GM23338 (cell line): ENCODE results near the gene PPFIA1. TPM values are rescaled to one million over a fixed set of nuclear protein-coding genes. Genes with fewer than 3 reads are reported as not detected.

Experiments used
- ATAC-seq: fragments of 200-7000 bp; cut with Tn5 transposase; 3 replicates; pipeline ENCODE4 v1.9.1; 2020
- DNase-seq: peaks from one replicate; pipeline ENCODE4 v3.0.0-alpha.2; 2015; ENCODE audit warnings: low spot score
- H2AFZ ChIP-seq: fragments of 200-600 bp; sonication (generic); 2 replicates; pipeline ENCODE4 v1.8.0; 2016; ENCODE audit warnings: antibody characterized with exemption, mild to moderate bottlenecking, moderate library complexity
- H3F3A ChIP-seq: fragments of 200-600 bp; sonication (generic); replicated peaks from 2 replicates; pipeline ENCODE4 v1.8.0; 2017; ENCODE audit warnings: antibody characterized with exemption, mixed run types, low read depth
- H3K27ac ChIP-seq: fragments of 200-600 bp; sonication (generic); 2 replicates; pipeline ENCODE4 v1.6.1; 2016; ENCODE audit warnings: low read depth
- H3K27me3 ChIP-seq: fragments of 200-600 bp; sonication (generic); 2 replicates; pipeline ENCODE4 v1.8.0; 2016; ENCODE audit warnings: mild to moderate bottlenecking, mixed run types, moderate library complexity; ENCODE audit not compliant: insufficient read depth
- H3K36me3 ChIP-seq: fragments of 200-600 bp; sonication (generic); 2 replicates; pipeline ENCODE4 v1.8.0; 2016; ENCODE audit warnings: mild to moderate bottlenecking; ENCODE audit not compliant: insufficient read depth
- H3K4me1 ChIP-seq: fragments of 200-600 bp; sonication (generic); 2 replicates; pipeline ENCODE4 v1.8.0; 2016; ENCODE audit warnings: mild to moderate bottlenecking, moderate library complexity; ENCODE audit not compliant: insufficient read depth
- H3K4me2 ChIP-seq: fragments of 200-600 bp; sonication (generic); 2 replicates; pipeline ENCODE4 v1.7.1; 2017; ENCODE audit warnings: mixed run types
- H3K4me3 ChIP-seq: fragments of 200-600 bp; sonication (generic); 2 replicates; pipeline ENCODE4 v1.6.1; 2016; ENCODE audit warnings: mixed run types
- H3K79me2 ChIP-seq: fragments of 200-600 bp; sonication (generic); replicated peaks from 2 replicates; pipeline ENCODE4 v1.8.0; 2017; ENCODE audit warnings: mild to moderate bottlenecking; ENCODE audit not compliant: insufficient read depth
- H3K9me2 ChIP-seq: fragments of 200-600 bp; sonication (generic); 2 replicates; pipeline ENCODE4 v1.8.0; 2017; ENCODE audit not compliant: insufficient read depth
- H4K20me1 ChIP-seq: fragments of 200-600 bp; sonication (generic); replicated peaks from 2 replicates; pipeline ENCODE4 v1.8.0; 2017; ENCODE audit warnings: mild to moderate bottlenecking; ENCODE audit not compliant: insufficient read depth
- H3K27ac Mint-ChIP-seq: 2 replicates; pipeline ENCODE4 v1.8.0; 2020; ENCODE audit warnings: inconsistent platforms, mild to moderate bottlenecking, moderate library complexity, mixed read lengths
- H3K27me3 Mint-ChIP-seq: 3 replicates; pipeline ENCODE4 v1.8.0; 2022; ENCODE audit warnings: low read depth, mild to moderate bottlenecking, moderate library complexity, mixed read lengths, inconsistent platforms; ENCODE audit not compliant: insufficient read depth, poor library complexity
- H3K36me3 Mint-ChIP-seq: 3 replicates; pipeline ENCODE4 v1.8.0; 2021; ENCODE audit warnings: low read depth, mild to moderate bottlenecking, inconsistent platforms, moderate library complexity, mixed read lengths
- H3K4me1 Mint-ChIP-seq: 3 replicates; pipeline ENCODE4 v1.8.0; 2020; ENCODE audit warnings: mild to moderate bottlenecking, inconsistent platforms, mixed read lengths
- H3K4me3 Mint-ChIP-seq: 3 replicates; pipeline ENCODE4 v1.8.0; 2021; ENCODE audit warnings: moderate library complexity, mild to moderate bottlenecking, inconsistent platforms, mixed read lengths
- H3K9me3 Mint-ChIP-seq: 3 replicates; pipeline ENCODE4 v1.8.0; 2020; ENCODE audit warnings: moderate library complexity, mild to moderate bottlenecking, inconsistent platforms, mixed read lengths
- CREB1 ChIP-seq: fragments of 250-450 bp; sonication (Bioruptor Pico); IDR thresholded peaks from 2 replicates; pipeline ENCODE4 v1.5.0; 2020; ENCODE audit warnings: low read depth, mild to moderate bottlenecking, moderate library complexity
- CTCF ChIP-seq, 2 experiments: fragments of 200-600 bp in 1 of 2; sonication (generic) in 1 of 2; conservative IDR thresholded peaks; 2 replicates each; pipeline versions ENCODE4 v1.5.1 to v1.6.1; 2016 to 2017; ENCODE audit warnings: antibody characterized with exemption in 2 of 2, low read depth in 2 of 2, mild to moderate bottlenecking in 2 of 2, moderate library complexity in 1 of 2
- EZH2 ChIP-seq: fragments of 200-600 bp; sonication (generic); IDR thresholded peaks from one replicate; pipeline ENCODE4 v1.8.0; 2017; ENCODE audit warnings: antibody characterized with exemption, mild to moderate bottlenecking, low read depth; ENCODE audit not compliant: unreplicated experiment
- NANOG ChIP-seq: IDR thresholded peaks from 2 replicates; pipeline ENCODE4 v1.6.1; 2016; ENCODE audit warnings: antibody characterized with exemption, borderline replicate concordance
- STAT1 ChIP-seq: IDR thresholded peaks from one replicate; pipeline ENCODE4 v1.6.1; 2016; ENCODE audit warnings: antibody characterized with exemption; ENCODE audit not compliant: unreplicated experiment
- ZNF114 ChIP-seq: fragments of 250-450 bp; sonication (Bioruptor Pico); IDR thresholded peaks from 2 replicates; pipeline ENCODE4 v1.5.0; 2020; ENCODE audit warnings: mild to moderate bottlenecking, moderate library complexity
- ZNF462 ChIP-seq: fragments of 250-450 bp; sonication (Bioruptor Pico); IDR thresholded peaks from 2 replicates; pipeline ENCODE4 v1.5.0; 2020; ENCODE audit warnings: mild to moderate bottlenecking, moderate library complexity
- polyA plus RNA-seq: library from polyadenylated mRNA; unstranded; fragments of >200 nt; fragmentation: Nextera tagmentation; extraction: Ambion mirVana; gene quantifications from 2 replicates; pipeline ENCODE4 v1.2.1, GENCODE V29; 2016
- total RNA-seq: library from RNA; depleted of rRNA; stranded (reverse); fragments of >200 nt; shearing (Covaris generic); gene quantifications from 2 replicates; pipeline ENCODE4 v1.2.3, GENCODE V29; 2014

Gene PPFIA1
- total and polyA plus RNA-seq, 2 experiments from 2014 or later: 41.7 to 62.0 TPM

GRCh38 chr11:70332567-70332966, 62.1 kb downstream of the PPFIA1 start:
- H2AFZ ChIP-seq: no peak overlapping the region
- no peaks in the 10 kb centered on the region for H3K27me3 ChIP-seq
- H3K79me2 ChIP-seq: no peaks in the 10 kb centered on the region
- DNase-seq (no peak), ATAC-seq (no peak)
- H3K4me3 ChIP-seq: no peak overlapping the region
- H3K9me2 ChIP-seq: no peaks in the 10 kb centered on the region
- H3K27ac Mint-ChIP-seq: no peak overlapping the region
- no peak overlapping the region for H3K27ac ChIP-seq
- no peaks in the 10 kb centered on the region for H3K4me1 ChIP-seq
- no peaks in the 10 kb centered on the region; the same call in 2 of the 3 replicates for H3K9me3 Mint-ChIP-seq
- no peak overlapping the region for H3K4me3 Mint-ChIP-seq
- TF ChIP-seq ZNF462 (CRISPR knock-in tag) (no peak), CTCF (conservative IDR thresholded peaks at IDR 0.05; ENCODE audit: low read depth in 2 of 2) (no peak), EZH2 (no peak), CREB1 (no peak), NANOG (no peak), STAT1 (no peak), ZNF114 (no peak)
- peaks cover 79% of the 10 kb centered on the region for H3K36me3 ChIP-seq
- H3K27me3 Mint-ChIP-seq: no peaks in the 10 kb centered on the region
- H3K4me1 Mint-ChIP-seq: no peaks in the 10 kb centered on the region
- peaks cover 84% of the 10 kb centered on the region for H3K36me3 Mint-ChIP-seq
- no peaks in the 10 kb centered on the region for H3F3A ChIP-seq
- no peak overlapping the region for H3K4me2 ChIP-seq
- peaks cover 7% of the 10 kb centered on the region for H4K20me1 ChIP-seq
